ENCODE measurements around the gene FCER1G. TPM values are rescaled to one million over a fixed set of nuclear protein-coding genes. Genes with fewer than 3 reads are reported as not detected.
A peak's percentile ranks its signal among the peaks of the same experiment; 100 is the strongest.

Gene FCER1G
- total RNA-seq, 2 donors from 2014 or later: 0.68 to 0.69 TPM

DNA sequence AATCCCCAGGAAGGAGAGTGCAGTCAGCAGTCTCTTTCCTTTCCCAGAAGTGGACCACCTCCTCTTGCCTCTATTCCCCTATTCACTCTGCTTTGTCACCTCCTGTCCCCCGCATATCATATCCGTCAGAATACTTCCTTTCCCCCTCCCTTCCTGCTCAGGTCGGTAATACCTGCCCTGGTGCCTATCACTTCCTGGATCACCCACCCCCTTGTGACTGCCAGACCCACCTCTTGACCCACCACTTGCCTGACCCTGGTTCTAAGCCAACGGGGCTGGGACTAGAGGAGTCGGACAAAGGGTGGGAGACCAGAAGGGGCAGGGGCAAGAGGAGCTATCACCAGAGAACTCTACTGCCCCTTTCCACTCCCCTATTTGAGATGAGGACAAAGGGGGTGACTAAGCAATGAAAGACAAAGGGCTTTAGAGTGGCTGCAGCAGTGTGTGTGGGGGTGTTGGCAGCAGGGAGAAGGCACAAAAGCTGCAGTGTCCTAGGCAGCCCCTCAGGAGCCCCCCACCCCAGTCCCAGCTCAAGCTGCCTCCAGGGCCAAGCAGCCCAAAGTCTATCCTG, 14.6 kb upstream of the FCER1G start:
- TF ChIP-seq, protein P1, sequence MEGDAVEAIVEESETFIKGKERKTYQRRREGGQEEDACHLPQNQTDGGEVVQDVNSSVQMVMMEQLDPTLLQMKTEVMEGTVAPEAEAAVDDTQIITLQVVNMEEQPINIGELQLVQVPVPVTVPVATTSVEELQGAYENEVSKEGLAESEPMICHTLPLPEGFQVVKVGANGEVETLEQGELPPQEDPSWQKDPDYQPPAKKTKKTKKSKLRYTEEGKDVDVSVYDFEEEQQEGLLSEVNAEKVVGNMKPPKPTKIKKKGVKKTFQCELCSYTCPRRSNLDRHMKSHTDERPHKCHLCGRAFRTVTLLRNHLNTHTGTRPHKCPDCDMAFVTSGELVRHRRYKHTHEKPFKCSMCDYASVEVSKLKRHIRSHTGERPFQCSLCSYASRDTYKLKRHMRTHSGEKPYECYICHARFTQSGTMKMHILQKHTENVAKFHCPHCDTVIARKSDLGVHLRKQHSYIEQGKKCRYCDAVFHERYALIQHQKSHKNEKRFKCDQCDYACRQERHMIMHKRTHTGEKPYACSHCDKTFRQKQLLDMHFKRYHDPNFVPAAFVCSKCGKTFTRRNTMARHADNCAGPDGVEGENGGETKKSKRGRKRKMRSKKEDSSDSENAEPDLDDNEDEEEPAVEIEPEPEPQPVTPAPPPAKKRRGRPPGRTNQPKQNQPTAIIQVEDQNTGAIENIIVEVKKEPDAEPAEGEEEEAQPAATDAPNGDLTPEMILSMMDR (conservative IDR thresholded peaks at IDR 0.05): no peak
- H3K9me3 ChIP-seq (ENCODE audit: control insufficient read depth, low read length): no peaks in the 10 kb centered on the region
- WGBS, 2 experiments (ENCODE audit: insufficient coverage in 1 of 2, insufficient read length in 1 of 2): 47 to 74% methylated on average over 3 to 5 of the region's 5 CpGs
- no peak overlapping the region for H3K4me3 Mint-ChIP-seq
- H3K4me1 Mint-ChIP-seq: peaks cover 50% of the 10 kb centered on the region
- H3K9ac ChIP-seq (ENCODE audit: extremely low read depth, low read length, poor library complexity, severe bottlenecking): no peak overlapping the region
- peak; percentile 64 for DNase-seq
- H3K27ac Mint-ChIP-seq: peak overlapping the region; percentile 93
- no peaks in the 10 kb centered on the region for H3K27me3 ChIP-seq (ENCODE audit: control insufficient read depth, insufficient read depth, low read length, poor library complexity, severe bottlenecking)
- H3K36me3 Mint-ChIP-seq (ENCODE audit: low read depth): peaks cover 19% of the 10 kb centered on the region
- peak overlapping the region; percentile 70 for H3K27ac ChIP-seq (ENCODE audit: low read depth, low read length)
- no peak overlapping the region for H3K4me3 ChIP-seq (ENCODE audit: low read length)
- H3K36me3 ChIP-seq (ENCODE audit: control insufficient read depth, insufficient read depth, low read length): peaks cover 22% of the 10 kb centered on the region
- peaks cover 18% of the 10 kb centered on the region for H3K4me1 ChIP-seq (ENCODE audit: control insufficient read depth, insufficient read depth, low read length)
- no peaks in the 10 kb centered on the region for H3K27me3 Mint-ChIP-seq (ENCODE audit: insufficient read depth)
- no peaks in the 10 kb centered on the region for H3K9me3 Mint-ChIP-seq

DNA sequence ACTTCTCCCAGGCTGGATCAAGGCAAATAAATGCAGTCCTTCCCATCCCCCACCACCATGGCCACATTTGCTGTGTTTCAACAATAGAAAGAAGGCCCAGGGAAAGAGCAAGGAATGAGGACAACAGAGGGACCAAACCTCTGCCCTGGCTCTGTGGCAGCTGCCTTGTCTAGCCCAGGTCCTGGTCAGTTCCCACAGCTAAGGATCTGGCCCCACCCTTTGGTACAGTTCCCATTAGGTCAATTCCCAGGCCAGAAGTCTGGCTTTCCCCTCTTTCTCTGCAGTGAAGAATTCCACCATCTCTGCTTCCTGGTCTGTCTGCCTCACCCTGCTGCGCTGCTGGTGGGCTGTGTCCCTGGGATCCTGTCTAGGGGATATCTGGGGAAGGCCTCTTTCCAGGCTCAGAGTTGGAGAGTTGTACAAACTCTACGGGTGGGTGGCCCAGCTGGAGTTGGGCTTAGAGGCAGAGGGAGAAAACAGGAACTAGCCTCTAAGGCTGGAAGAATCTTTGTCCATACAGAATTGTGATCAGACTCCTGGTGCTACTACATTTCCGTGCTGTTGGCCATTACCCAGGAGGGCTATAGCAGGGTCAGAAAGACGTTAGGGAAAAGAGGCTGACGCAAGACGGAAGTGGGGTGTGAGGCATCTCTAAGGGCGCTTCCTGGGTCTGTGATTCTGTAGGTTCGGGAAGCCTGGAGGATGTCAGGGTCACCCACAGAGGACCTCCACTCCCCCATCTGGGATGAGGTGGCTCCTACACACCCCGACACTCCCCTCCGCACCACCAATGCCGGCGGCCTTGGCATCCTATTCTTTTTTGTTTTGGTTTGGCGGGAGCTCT, 13.9 kb upstream of the FCER1G start:
- H3K27me3 ChIP-seq (ENCODE audit: control insufficient read depth, insufficient read depth, low read length, poor library complexity, severe bottlenecking): no peaks in the 10 kb centered on the region
- Mint-ChIP-seq H3K9me3 (no peaks in the 10 kb centered on the region), H3K4me1 (peaks cover 50% of the 10 kb centered on the region), H3K4me3 (peak overlapping the region; percentile 88), H3K36me3 (ENCODE audit: low read depth) (peaks cover 21% of the 10 kb centered on the region), H3K27ac (peak overlapping the region; percentile 93), H3K27me3 (ENCODE audit: insufficient read depth) (no peaks in the 10 kb centered on the region)
- 85 to 93% methylated on average over 12 to 13 of the region's 13 CpGs for WGBS, 2 experiments (ENCODE audit: insufficient coverage in 1 of 2, insufficient read length in 1 of 2)
- H3K27ac ChIP-seq (ENCODE audit: low read depth, low read length): peak overlapping the region; percentile 88
- H3K9ac ChIP-seq (ENCODE audit: extremely low read depth, low read length, poor library complexity, severe bottlenecking): no peak overlapping the region
- peaks cover 29% of the 10 kb centered on the region for H3K36me3 ChIP-seq (ENCODE audit: control insufficient read depth, insufficient read depth, low read length)
- H3K9me3 ChIP-seq (ENCODE audit: control insufficient read depth, low read length): no peaks in the 10 kb centered on the region
- peak; percentile 63 for DNase-seq
- TF ChIP-seq, protein P1 (conservative IDR thresholded peaks at IDR 0.05): no peak
- H3K4me3 ChIP-seq (ENCODE audit: low read length): no peak overlapping the region
- H3K4me1 ChIP-seq (ENCODE audit: control insufficient read depth, insufficient read depth, low read length): peaks cover 18% of the 10 kb centered on the region

DNA sequence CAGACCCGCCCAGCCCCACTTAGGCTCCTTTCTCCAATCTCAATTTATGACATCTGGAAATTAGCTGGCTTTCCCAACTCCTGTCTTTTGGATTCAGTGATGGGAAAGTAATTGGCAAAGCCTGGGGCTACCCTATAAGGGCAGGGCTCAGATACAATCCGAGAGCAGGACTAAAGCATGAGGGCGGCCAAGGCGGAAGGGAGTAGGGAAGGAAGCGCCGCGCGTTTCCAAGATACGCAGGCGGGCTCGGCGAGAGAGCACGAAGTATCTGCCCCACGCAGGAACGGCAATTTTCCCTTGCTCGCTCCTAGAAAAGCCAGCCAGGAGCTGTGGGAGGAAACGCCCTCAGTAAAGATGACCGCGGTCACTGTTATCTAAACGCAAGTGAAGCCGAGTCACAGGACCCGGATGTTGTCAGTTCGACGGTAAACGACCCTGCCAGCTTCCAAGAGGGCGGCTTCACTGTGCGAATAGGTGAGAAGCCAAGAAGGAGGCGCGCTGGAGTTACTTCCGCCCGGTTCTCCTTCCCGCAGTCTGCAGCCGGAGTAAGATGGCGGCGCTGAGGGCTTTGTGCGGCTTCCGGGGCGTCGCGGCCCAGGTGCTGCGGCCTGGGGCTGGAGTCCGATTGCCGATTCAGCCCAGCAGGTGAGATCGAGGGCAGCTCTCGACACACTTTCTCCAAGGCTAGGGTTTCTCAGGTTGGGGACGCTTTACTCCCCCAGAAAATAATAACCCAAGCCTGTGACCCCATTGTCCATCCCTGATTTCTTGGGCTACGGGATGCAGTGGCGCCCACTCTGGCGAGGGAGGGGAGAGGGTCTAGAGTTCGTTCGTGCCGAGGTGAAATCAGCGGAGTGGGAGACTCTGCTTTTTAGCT, 13.0 kb upstream of the FCER1G start, which contains the start of gene NDUFS2:
NDUFS2 (plus strand) TSS at position 532 of the 877 bp plus-strand sequence; CDS start at position 551, 19 bp downstream.
- no peaks in the 10 kb centered on the region for H3K27me3 ChIP-seq (ENCODE audit: control insufficient read depth, insufficient read depth, low read length, poor library complexity, severe bottlenecking)
- no peaks in the 10 kb centered on the region for H3K9me3 ChIP-seq (ENCODE audit: control insufficient read depth, low read length)
- peaks cover 38% of the 10 kb centered on the region for H3K36me3 ChIP-seq (ENCODE audit: control insufficient read depth, insufficient read depth, low read length)
- TF ChIP-seq, protein P1 (conservative IDR thresholded peaks at IDR 0.05): peak; percentile 61
- H3K9ac ChIP-seq (ENCODE audit: extremely low read depth, low read length, poor library complexity, severe bottlenecking): peak within 1 kb of the TSS; percentile 93
- H3K4me1 Mint-ChIP-seq: peaks cover 44% of the 10 kb centered on the region
- H3K36me3 Mint-ChIP-seq (ENCODE audit: low read depth): peaks cover 30% of the 10 kb centered on the region
- H3K4me1 ChIP-seq (ENCODE audit: control insufficient read depth, insufficient read depth, low read length): peaks cover 18% of the 10 kb centered on the region
- 6 to 11% methylated on average over 45 to 53 of the region's 53 CpGs for WGBS, 2 experiments (ENCODE audit: insufficient coverage in 1 of 2, insufficient read length in 1 of 2)
- no peaks in the 10 kb centered on the region for H3K27me3 Mint-ChIP-seq (ENCODE audit: insufficient read depth)
- DNase-seq: peak; percentile 99
- H3K27ac Mint-ChIP-seq: peak within 1 kb of the TSS; percentile 97
- no peaks in the 10 kb centered on the region for H3K9me3 Mint-ChIP-seq
- peak within 1 kb of the TSS; percentile 89 for H3K4me3 ChIP-seq (ENCODE audit: low read length)
- H3K4me3 Mint-ChIP-seq: peak within 1 kb of the TSS; percentile 88
- H3K27ac ChIP-seq (ENCODE audit: low read depth, low read length): peak within 1 kb of the TSS; percentile 88

All from endodermal cell (in vitro differentiated cells).